HG02642 (cell line): ENCODE results near the gene WBP4.
"Not testable (repeated sequence)": the region's sequence is repeated elsewhere in the genome, so short reads cannot be mapped to it uniquely, and the experiment has no call there.

Experiments
- ATAC-seq: cut with Tn5 transposase; IDR thresholded peaks from one replicate; pipeline ENCODE4 v1.9.1; 2021; ENCODE audit warnings: mild to moderate bottlenecking; ENCODE audit not compliant: unreplicated experiment, poor library complexity

The WBP4 gene

GRCh38 chr13:41075034-41075433, 13.7 kb downstream of the WBP4 start:
- no peak for ATAC-seq

- ATAC-seq: no peak
Measured at GRCh38 chr13:41075485-41075884, 14.2 kb downstream of the WBP4 start.

- no peak for ATAC-seq
Measured at GRCh38 chr13:41077475-41077874, 16.2 kb downstream of the WBP4 start.

- ATAC-seq: no peak
Measured at GRCh38 chr13:41079725-41080124, 18.4 kb downstream of the WBP4 start.

GRCh38 chr13:41085961-41086585, 24.8 kb downstream of the WBP4 start:
- ATAC-seq: no peak

- not testable (repeated sequence) for ATAC-seq
Measured at GRCh38 chr13:41095681-41096080, 34.4 kb downstream of the WBP4 start.

GRCh38 chr13:41098761-41099160, 37.5 kb downstream of the WBP4 start:
- no peak for ATAC-seq

- ATAC-seq: no peak
Measured at GRCh38 chr13:41099986-41100385, 38.7 kb downstream of the WBP4 start.

- no peak for ATAC-seq
Measured at GRCh38 chr13:41107104-41107571, 45.8 kb downstream of the WBP4 start.

GRCh38 chr13:41107584-41108014, 46.3 kb downstream of the WBP4 start:
- ATAC-seq: no peak

- ATAC-seq: no peak
Measured at GRCh38 chr13:41111454-41111853, 50.1 kb downstream of the WBP4 start.

- no peak for ATAC-seq
Measured at GRCh38 chr13:41117869-41118268, 56.6 kb downstream of the WBP4 start.

GRCh38 chr13:41122838-41123237, 61.5 kb downstream of the WBP4 start:
- ATAC-seq: no peak

- ATAC-seq: no peak
Measured at GRCh38 chr13:41127701-41128100, 66.4 kb downstream of the WBP4 start.

GRCh38 chr13:41130356-41130755, 69.0 kb downstream of the WBP4 start:
- no peak for ATAC-seq

- ATAC-seq: not testable (repeated sequence)
Measured at GRCh38 chr13:41131189-41131588, 69.9 kb downstream of the WBP4 start.

GRCh38 chr13:41131660-41132511, 70.6 kb downstream of the WBP4 start:
- ATAC-seq: peak; percentile 18

- peak; percentile 98 for ATAC-seq
Measured at GRCh38 chr13:41132512-41133152, 71.3 kb downstream of the WBP4 start, which contains the start of gene KBTBD6. KBTBD6 (minus strand) TSS chr13:41132802; CDS start chr13:41132511, 291 bp downstream.
